GM23338 (cell line): ENCODE data around the gene SMOC1. TPM values are rescaled to one million over a fixed set of nuclear protein-coding genes. Genes with fewer than 3 reads are reported as not detected.

Experiments
- ATAC-seq: fragments of 200-7000 bp; cut with Tn5 transposase; 3 replicates; pipeline ENCODE4 v1.9.1; 2020
- DNase-seq: peaks from one replicate; pipeline ENCODE4 v3.0.0-alpha.2; 2015; ENCODE audit warnings: low spot score
- H2AFZ ChIP-seq: fragments of 200-600 bp; sonication (generic); 2 replicates; pipeline ENCODE4 v1.8.0; 2016; ENCODE audit warnings: antibody characterized with exemption, mild to moderate bottlenecking, moderate library complexity
- H3F3A ChIP-seq: fragments of 200-600 bp; sonication (generic); replicated peaks from 2 replicates; pipeline ENCODE4 v1.8.0; 2017; ENCODE audit warnings: antibody characterized with exemption, mixed run types, low read depth
- H3K27ac ChIP-seq: fragments of 200-600 bp; sonication (generic); 2 replicates; pipeline ENCODE4 v1.6.1; 2016; ENCODE audit warnings: low read depth
- H3K27me3 ChIP-seq: fragments of 200-600 bp; sonication (generic); 2 replicates; pipeline ENCODE4 v1.8.0; 2016; ENCODE audit warnings: mild to moderate bottlenecking, mixed run types, moderate library complexity; ENCODE audit not compliant: insufficient read depth
- H3K36me3 ChIP-seq: fragments of 200-600 bp; sonication (generic); 2 replicates; pipeline ENCODE4 v1.8.0; 2016; ENCODE audit warnings: mild to moderate bottlenecking; ENCODE audit not compliant: insufficient read depth
- H3K4me1 ChIP-seq: fragments of 200-600 bp; sonication (generic); 2 replicates; pipeline ENCODE4 v1.8.0; 2016; ENCODE audit warnings: mild to moderate bottlenecking, moderate library complexity; ENCODE audit not compliant: insufficient read depth
- H3K4me2 ChIP-seq: fragments of 200-600 bp; sonication (generic); 2 replicates; pipeline ENCODE4 v1.7.1; 2017; ENCODE audit warnings: mixed run types
- H3K4me3 ChIP-seq: fragments of 200-600 bp; sonication (generic); 2 replicates; pipeline ENCODE4 v1.6.1; 2016; ENCODE audit warnings: mixed run types
- H3K79me2 ChIP-seq: fragments of 200-600 bp; sonication (generic); replicated peaks from 2 replicates; pipeline ENCODE4 v1.8.0; 2017; ENCODE audit warnings: mild to moderate bottlenecking; ENCODE audit not compliant: insufficient read depth
- H3K9me2 ChIP-seq: fragments of 200-600 bp; sonication (generic); 2 replicates; pipeline ENCODE4 v1.8.0; 2017; ENCODE audit not compliant: insufficient read depth
- H4K20me1 ChIP-seq: fragments of 200-600 bp; sonication (generic); replicated peaks from 2 replicates; pipeline ENCODE4 v1.8.0; 2017; ENCODE audit warnings: mild to moderate bottlenecking; ENCODE audit not compliant: insufficient read depth
- H3K27ac Mint-ChIP-seq: 2 replicates; pipeline ENCODE4 v1.8.0; 2020; ENCODE audit warnings: inconsistent platforms, mild to moderate bottlenecking, moderate library complexity, mixed read lengths
- H3K27me3 Mint-ChIP-seq: 3 replicates; pipeline ENCODE4 v1.8.0; 2022; ENCODE audit warnings: low read depth, mild to moderate bottlenecking, moderate library complexity, mixed read lengths, inconsistent platforms; ENCODE audit not compliant: insufficient read depth, poor library complexity
- H3K36me3 Mint-ChIP-seq: 3 replicates; pipeline ENCODE4 v1.8.0; 2021; ENCODE audit warnings: low read depth, mild to moderate bottlenecking, inconsistent platforms, moderate library complexity, mixed read lengths
- H3K4me1 Mint-ChIP-seq: 3 replicates; pipeline ENCODE4 v1.8.0; 2020; ENCODE audit warnings: mild to moderate bottlenecking, inconsistent platforms, mixed read lengths
- H3K4me3 Mint-ChIP-seq: 3 replicates; pipeline ENCODE4 v1.8.0; 2021; ENCODE audit warnings: moderate library complexity, mild to moderate bottlenecking, inconsistent platforms, mixed read lengths
- H3K9me3 Mint-ChIP-seq: 3 replicates; pipeline ENCODE4 v1.8.0; 2020; ENCODE audit warnings: moderate library complexity, mild to moderate bottlenecking, inconsistent platforms, mixed read lengths
- CREB1 ChIP-seq: fragments of 250-450 bp; sonication (Bioruptor Pico); IDR thresholded peaks from 2 replicates; pipeline ENCODE4 v1.5.0; 2020; ENCODE audit warnings: low read depth, mild to moderate bottlenecking, moderate library complexity
- EZH2 ChIP-seq: fragments of 200-600 bp; sonication (generic); IDR thresholded peaks from one replicate; pipeline ENCODE4 v1.8.0; 2017; ENCODE audit warnings: antibody characterized with exemption, mild to moderate bottlenecking, low read depth; ENCODE audit not compliant: unreplicated experiment
- EZH2phosphoT487 ChIP-seq: fragments of 200-600 bp; sonication (generic); IDR thresholded peaks from one replicate; pipeline ENCODE4 v1.8.1; 2018; ENCODE audit warnings: antibody characterized with exemption; ENCODE audit not compliant: unreplicated experiment
- NANOG ChIP-seq: IDR thresholded peaks from 2 replicates; pipeline ENCODE4 v1.6.1; 2016; ENCODE audit warnings: antibody characterized with exemption, borderline replicate concordance
- POLR2AphosphoS5 ChIP-seq: IDR thresholded peaks from 2 replicates; pipeline ENCODE4 v1.6.1; 2016; ENCODE audit warnings: antibody characterized with exemption, low read depth
- STAT1 ChIP-seq: IDR thresholded peaks from one replicate; pipeline ENCODE4 v1.6.1; 2016; ENCODE audit warnings: antibody characterized with exemption; ENCODE audit not compliant: unreplicated experiment
- ZNF114 ChIP-seq: fragments of 250-450 bp; sonication (Bioruptor Pico); IDR thresholded peaks from 2 replicates; pipeline ENCODE4 v1.5.0; 2020; ENCODE audit warnings: mild to moderate bottlenecking, moderate library complexity
- ZNF331 ChIP-seq: fragments of 250-450 bp; sonication (Bioruptor Pico); IDR thresholded peaks from 2 replicates; pipeline ENCODE4 v1.5.0; 2020; ENCODE audit warnings: low read depth, mild to moderate bottlenecking, moderate library complexity
- polyA plus RNA-seq: library from polyadenylated mRNA; unstranded; fragments of >200 nt; fragmentation: Nextera tagmentation; extraction: Ambion mirVana; gene quantifications from 2 replicates; pipeline ENCODE4 v1.2.1, GENCODE V29; 2016
- total RNA-seq: library from RNA; depleted of rRNA; stranded (reverse); fragments of >200 nt; shearing (Covaris generic); gene quantifications from 2 replicates; pipeline ENCODE4 v1.2.3, GENCODE V29; 2014
- TF ChIP-seq, protein P1 (sequence below): IDR thresholded peaks from 2 replicates; pipeline ENCODE4 v1.6.1; 2016; ENCODE audit warnings: antibody characterized with exemption
- TF ChIP-seq, protein P2 (sequence below): IDR thresholded peaks from one replicate; pipeline ENCODE4 v1.6.1; 2018; ENCODE audit warnings: antibody characterized with exemption; ENCODE audit not compliant: unreplicated experiment
- TF ChIP-seq, protein P3 (sequence below), 2 experiments: fragments of 200-600 bp in 1 of 2; sonication (generic) in 1 of 2; conservative IDR thresholded peaks; 2 replicates each; pipeline versions ENCODE4 v1.5.1 to v1.6.1; 2016 to 2017; ENCODE audit warnings: antibody characterized with exemption in 2 of 2, low read depth in 2 of 2, mild to moderate bottlenecking in 2 of 2, moderate library complexity in 1 of 2

SMOC1 gene
- total and polyA plus RNA-seq, 2 experiments from 2014 or later = 0.79 to 1.6 TPM

DNA sequence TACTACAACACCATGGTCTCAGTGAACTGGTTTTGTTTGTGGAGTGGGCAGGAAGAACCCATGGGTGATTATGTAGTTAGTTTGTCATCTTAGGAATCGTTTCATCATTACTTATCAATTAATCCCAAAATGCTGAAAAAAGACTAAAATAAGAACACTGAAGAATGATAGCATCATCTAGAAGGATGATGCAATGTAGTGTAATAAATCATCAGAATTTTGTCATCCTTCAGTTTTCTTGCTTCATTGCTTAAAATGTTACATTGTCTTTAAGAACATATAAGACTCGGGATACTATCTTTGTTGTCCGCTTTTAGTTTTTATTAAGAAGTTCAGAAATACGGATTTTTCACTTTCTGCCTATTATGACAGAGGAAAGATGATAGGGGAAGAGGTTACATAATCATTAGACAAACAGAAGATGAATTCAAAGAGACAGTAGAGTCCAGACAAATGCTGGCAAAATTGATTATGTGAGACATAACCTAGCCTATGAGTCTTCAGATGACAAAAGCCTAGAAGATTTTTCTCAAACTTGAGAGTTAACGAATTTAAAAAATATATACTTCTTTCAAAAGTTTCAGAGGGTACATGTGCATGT lies 10.8 kb upstream of the SMOC1 start:
- Mint-ChIP-seq H3K27ac (no peak overlapping the region), H3K4me1 (no peaks in the 10 kb centered on the region), H3K4me3 (no peak overlapping the region), H3K36me3 (peaks cover 9% of the 10 kb centered on the region; the same call in 2 of the 3 replicates), H3K9me3 (peaks cover 39% of the 10 kb centered on the region), H3K27me3 (peaks cover 3% of the 10 kb centered on the region)
- H3K4me1 ChIP-seq = no peaks in the 10 kb centered on the region
- no peaks in the 10 kb centered on the region; the same call in 1 of the 2 replicates for H3K9me2 ChIP-seq
- no peaks in the 10 kb centered on the region; the same call in 1 of the 2 replicates for H3K36me3 ChIP-seq
- H3K79me2 ChIP-seq = no peaks in the 10 kb centered on the region
- ATAC-seq = no peak
- no peaks in the 10 kb centered on the region for H3K27me3 ChIP-seq
- H3F3A ChIP-seq = no peaks in the 10 kb centered on the region
- no peaks in the 10 kb centered on the region for H4K20me1 ChIP-seq
- TF ChIP-seq ZNF114 (no peak), EZH2phosphoT487 (no peak), POLR2AphosphoS5 (no peak), ZNF331 (CRISPR knock-in tag) (no peak)
- TF ChIP-seq, protein P1, sequence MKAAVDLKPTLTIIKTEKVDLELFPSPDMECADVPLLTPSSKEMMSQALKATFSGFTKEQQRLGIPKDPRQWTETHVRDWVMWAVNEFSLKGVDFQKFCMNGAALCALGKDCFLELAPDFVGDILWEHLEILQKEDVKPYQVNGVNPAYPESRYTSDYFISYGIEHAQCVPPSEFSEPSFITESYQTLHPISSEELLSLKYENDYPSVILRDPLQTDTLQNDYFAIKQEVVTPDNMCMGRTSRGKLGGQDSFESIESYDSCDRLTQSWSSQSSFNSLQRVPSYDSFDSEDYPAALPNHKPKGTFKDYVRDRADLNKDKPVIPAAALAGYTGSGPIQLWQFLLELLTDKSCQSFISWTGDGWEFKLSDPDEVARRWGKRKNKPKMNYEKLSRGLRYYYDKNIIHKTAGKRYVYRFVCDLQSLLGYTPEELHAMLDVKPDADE = no peak
- H2AFZ ChIP-seq = no peak overlapping the region
- no peak overlapping the region for H3K4me3 ChIP-seq
- no peak for DNase-seq
- no peak overlapping the region for H3K4me2 ChIP-seq
- H3K27ac ChIP-seq = no peak overlapping the region

DNA sequence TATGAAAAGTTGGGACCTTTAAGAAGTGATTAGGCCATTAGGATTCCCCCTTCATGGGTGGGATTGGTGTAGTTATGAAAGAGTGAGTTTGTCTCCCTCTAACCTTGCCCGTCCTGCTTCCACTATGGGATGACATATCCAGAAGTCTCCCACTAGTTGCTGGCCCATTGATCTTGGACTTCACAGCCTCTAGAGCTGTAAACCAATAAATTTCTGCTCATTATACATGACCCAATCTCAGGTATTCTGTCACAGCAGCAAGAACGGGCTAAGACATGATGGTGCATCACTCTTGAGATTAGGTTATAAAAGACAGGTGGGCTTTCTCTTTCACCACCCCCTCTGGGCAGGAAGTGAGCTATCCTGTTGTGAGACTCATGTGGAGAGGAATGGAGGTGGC lies 8.6 kb upstream of the SMOC1 start:
- H3K27ac Mint-ChIP-seq = no peak overlapping the region
- Histone ChIP-seq H3F3A (no peaks in the 10 kb centered on the region), H3K36me3 (no peaks in the 10 kb centered on the region; the same call in 1 of the 2 replicates), H3K79me2 (no peaks in the 10 kb centered on the region), H3K9me2 (no peaks in the 10 kb centered on the region), H3K27ac (no peak overlapping the region), H2AFZ (no peak overlapping the region), H4K20me1 (no peaks in the 10 kb centered on the region), H3K4me1 (no peaks in the 10 kb centered on the region), H3K4me2 (no peak overlapping the region), H3K27me3 (no peaks in the 10 kb centered on the region), H3K4me3 (no peak overlapping the region)
- peaks cover under 1% of the 10 kb centered on the region for H3K27me3 Mint-ChIP-seq
- H3K4me3 Mint-ChIP-seq = no peak overlapping the region
- DNase-seq (no peak), ATAC-seq (no peak)
- H3K4me1 Mint-ChIP-seq = no peaks in the 10 kb centered on the region
- peaks cover 4% of the 10 kb centered on the region; the same call in 2 of the 3 replicates for H3K36me3 Mint-ChIP-seq
- TF ChIP-seq NANOG (no peak), EZH2 (no peak), POLR2AphosphoS5 (no peak), ZNF114 (no peak), CREB1 (CRISPR knock-in tag) (no peak), STAT1 (no peak)
- TF ChIP-seq, protein P1 = no peak
- TF ChIP-seq, protein P2, sequence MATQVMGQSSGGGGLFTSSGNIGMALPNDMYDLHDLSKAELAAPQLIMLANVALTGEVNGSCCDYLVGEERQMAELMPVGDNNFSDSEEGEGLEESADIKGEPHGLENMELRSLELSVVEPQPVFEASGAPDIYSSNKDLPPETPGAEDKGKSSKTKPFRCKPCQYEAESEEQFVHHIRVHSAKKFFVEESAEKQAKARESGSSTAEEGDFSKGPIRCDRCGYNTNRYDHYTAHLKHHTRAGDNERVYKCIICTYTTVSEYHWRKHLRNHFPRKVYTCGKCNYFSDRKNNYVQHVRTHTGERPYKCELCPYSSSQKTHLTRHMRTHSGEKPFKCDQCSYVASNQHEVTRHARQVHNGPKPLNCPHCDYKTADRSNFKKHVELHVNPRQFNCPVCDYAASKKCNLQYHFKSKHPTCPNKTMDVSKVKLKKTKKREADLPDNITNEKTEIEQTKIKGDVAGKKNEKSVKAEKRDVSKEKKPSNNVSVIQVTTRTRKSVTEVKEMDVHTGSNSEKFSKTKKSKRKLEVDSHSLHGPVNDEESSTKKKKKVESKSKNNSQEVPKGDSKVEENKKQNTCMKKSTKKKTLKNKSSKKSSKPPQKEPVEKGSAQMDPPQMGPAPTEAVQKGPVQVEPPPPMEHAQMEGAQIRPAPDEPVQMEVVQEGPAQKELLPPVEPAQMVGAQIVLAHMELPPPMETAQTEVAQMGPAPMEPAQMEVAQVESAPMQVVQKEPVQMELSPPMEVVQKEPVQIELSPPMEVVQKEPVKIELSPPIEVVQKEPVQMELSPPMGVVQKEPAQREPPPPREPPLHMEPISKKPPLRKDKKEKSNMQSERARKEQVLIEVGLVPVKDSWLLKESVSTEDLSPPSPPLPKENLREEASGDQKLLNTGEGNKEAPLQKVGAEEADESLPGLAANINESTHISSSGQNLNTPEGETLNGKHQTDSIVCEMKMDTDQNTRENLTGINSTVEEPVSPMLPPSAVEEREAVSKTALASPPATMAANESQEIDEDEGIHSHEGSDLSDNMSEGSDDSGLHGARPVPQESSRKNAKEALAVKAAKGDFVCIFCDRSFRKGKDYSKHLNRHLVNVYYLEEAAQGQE = no peak
- TF ChIP-seq, protein P3, sequence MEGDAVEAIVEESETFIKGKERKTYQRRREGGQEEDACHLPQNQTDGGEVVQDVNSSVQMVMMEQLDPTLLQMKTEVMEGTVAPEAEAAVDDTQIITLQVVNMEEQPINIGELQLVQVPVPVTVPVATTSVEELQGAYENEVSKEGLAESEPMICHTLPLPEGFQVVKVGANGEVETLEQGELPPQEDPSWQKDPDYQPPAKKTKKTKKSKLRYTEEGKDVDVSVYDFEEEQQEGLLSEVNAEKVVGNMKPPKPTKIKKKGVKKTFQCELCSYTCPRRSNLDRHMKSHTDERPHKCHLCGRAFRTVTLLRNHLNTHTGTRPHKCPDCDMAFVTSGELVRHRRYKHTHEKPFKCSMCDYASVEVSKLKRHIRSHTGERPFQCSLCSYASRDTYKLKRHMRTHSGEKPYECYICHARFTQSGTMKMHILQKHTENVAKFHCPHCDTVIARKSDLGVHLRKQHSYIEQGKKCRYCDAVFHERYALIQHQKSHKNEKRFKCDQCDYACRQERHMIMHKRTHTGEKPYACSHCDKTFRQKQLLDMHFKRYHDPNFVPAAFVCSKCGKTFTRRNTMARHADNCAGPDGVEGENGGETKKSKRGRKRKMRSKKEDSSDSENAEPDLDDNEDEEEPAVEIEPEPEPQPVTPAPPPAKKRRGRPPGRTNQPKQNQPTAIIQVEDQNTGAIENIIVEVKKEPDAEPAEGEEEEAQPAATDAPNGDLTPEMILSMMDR (conservative IDR thresholded peaks at IDR 0.05; ENCODE audit: low read depth in 2 of 2) = no peak
- peaks cover 20% of the 10 kb centered on the region for H3K9me3 Mint-ChIP-seq
